Loucy (cell line): ENCODE data around the gene CYP19A1.

Source experiments
- H2AFZ ChIP-seq: fragments of 200-600 bp; sonication (generic); 2 replicates; pipeline ENCODE4 v1.6.0; 2016; ENCODE audit warnings: antibody characterized with exemption, mild to moderate bottlenecking, low read length, moderate library complexity
- H3F3A ChIP-seq: fragments of 200-600 bp; 2 replicates; pipeline ENCODE4 v1.6.0; 2016; ENCODE audit warnings: antibody characterized with exemption, low read depth, mild to moderate bottlenecking
- H3K27me3 ChIP-seq: fragments of 200-600 bp; sonication (generic); 2 replicates; pipeline ENCODE4 v1.6.1; 2014; ENCODE audit warnings: low read length, mild to moderate bottlenecking; ENCODE audit not compliant: insufficient read depth, poor library complexity, severe bottlenecking
- H3K36me3 ChIP-seq: fragments of 200-600 bp; sonication (generic); 2 replicates; pipeline ENCODE4 v1.6.1; 2016; ENCODE audit warnings: low read length; ENCODE audit not compliant: insufficient read depth
- H3K4me1 ChIP-seq: fragments of 200-600 bp; sonication (generic); 2 replicates; pipeline ENCODE4 v1.5.1; 2014; ENCODE audit warnings: low read length, mild to moderate bottlenecking; ENCODE audit not compliant: insufficient read depth, poor library complexity, severe bottlenecking
- H3K4me2 ChIP-seq: fragments of 200-600 bp; sonication (generic); 2 replicates; pipeline ENCODE4 v1.6.0; 2014; ENCODE audit warnings: antibody characterized with exemption, low read length, low read depth, mild to moderate bottlenecking; ENCODE audit not compliant: poor library complexity, severe bottlenecking
- H3K4me3 ChIP-seq: fragments of 200-600 bp; sonication (generic); 2 replicates; pipeline ENCODE4 v1.5.1; 2014; ENCODE audit warnings: low read length, mild to moderate bottlenecking, mixed read lengths; ENCODE audit not compliant: poor library complexity, severe bottlenecking
- H3K79me2 ChIP-seq: fragments of 200-600 bp; sonication (generic); 2 replicates; pipeline ENCODE4 v1.6.1; 2014; ENCODE audit warnings: low read length; ENCODE audit not compliant: insufficient read depth
- H3K9ac ChIP-seq: fragments of 200-600 bp; sonication (generic); 2 replicates; pipeline ENCODE4 v1.6.0; 2014; ENCODE audit warnings: mild to moderate bottlenecking, low read depth, low read length, moderate library complexity; ENCODE audit not compliant: poor library complexity, severe bottlenecking
- H3K9me2 ChIP-seq: fragments of 200-600 bp; sonication (generic); replicated peaks from 2 replicates; pipeline ENCODE4 v1.6.1; 2016; ENCODE audit warnings: low read depth, low read length, mixed read lengths
- H3K9me3 ChIP-seq: fragments of 200-600 bp; sonication (generic); 2 replicates; pipeline ENCODE4 v1.6.1; 2014; ENCODE audit warnings: mild to moderate bottlenecking, antibody characterized with exemption, low read length, low read depth; ENCODE audit not compliant: insufficient read depth
- H4K20me1 ChIP-seq: fragments of 200-600 bp; sonication (generic); 2 replicates; pipeline ENCODE4 v1.6.0; 2014; ENCODE audit warnings: antibody characterized with exemption, low read length, mild to moderate bottlenecking; ENCODE audit not compliant: insufficient read depth, poor library complexity, severe bottlenecking
- CTCF ChIP-seq: fragments of 200-600 bp; sonication (generic); conservative IDR thresholded peaks from 2 replicates; pipeline ENCODE4 v1.5.1; 2014; ENCODE audit warnings: mild to moderate bottlenecking, antibody characterized with exemption, low read length
- EZH2phosphoT487 ChIP-seq: fragments of 200-600 bp; IDR thresholded peaks from 2 replicates; pipeline ENCODE4 v1.6.1; 2018; ENCODE audit warnings: antibody characterized with exemption, mild to moderate bottlenecking, moderate library complexity, borderline replicate concordance

The CYP19A1 gene

GRCh38 chr15:51307325-51307724 is 31.1 kb downstream of the CYP19A1 start:
- no peaks in the 10 kb centered on the region for H3K36me3 ChIP-seq
- no peaks in the 10 kb centered on the region for H3K9me2 ChIP-seq
- H3K4me3 ChIP-seq, result no peak overlapping the region
- no peaks in the 10 kb centered on the region for H3K79me2 ChIP-seq
- H3K9ac ChIP-seq, result no peak overlapping the region
- H3K9me3 ChIP-seq, result no peaks in the 10 kb centered on the region
- H3K4me1 ChIP-seq, result peaks cover 7% of the 10 kb centered on the region
- H3F3A ChIP-seq, result no peaks in the 10 kb centered on the region
- TF ChIP-seq EZH2phosphoT487 (no peak), CTCF (no peak)
- H2AFZ ChIP-seq, result no peak overlapping the region
- no peak overlapping the region for H3K4me2 ChIP-seq
- no peaks in the 10 kb centered on the region for H4K20me1 ChIP-seq
- no peaks in the 10 kb centered on the region for H3K27me3 ChIP-seq

GRCh38 chr15:51303462-51303980 is 34.9 kb downstream of the CYP19A1 start:
- Histone ChIP-seq H3K4me3 (no peak overlapping the region), H2AFZ (no peak overlapping the region), H3K9me2 (no peaks in the 10 kb centered on the region), H3K27me3 (no peaks in the 10 kb centered on the region), H3K9me3 (no peaks in the 10 kb centered on the region), H3K79me2 (no peaks in the 10 kb centered on the region), H4K20me1 (no peaks in the 10 kb centered on the region), H3K36me3 (no peaks in the 10 kb centered on the region), H3K4me2 (no peak overlapping the region), H3F3A (no peaks in the 10 kb centered on the region), H3K9ac (no peak overlapping the region), H3K4me1 (peaks cover 10% of the 10 kb centered on the region)
- TF ChIP-seq CTCF (no peak), EZH2phosphoT487 (no peak)

GRCh38 chr15:51302480-51302879 is 35.9 kb downstream of the CYP19A1 start:
- H3K36me3 ChIP-seq, result no peaks in the 10 kb centered on the region
- no peaks in the 10 kb centered on the region for H3K9me3 ChIP-seq
- no peaks in the 10 kb centered on the region for H4K20me1 ChIP-seq
- no peak overlapping the region for H3K4me2 ChIP-seq
- no peak overlapping the region for H3K4me3 ChIP-seq
- no peak overlapping the region for H3K9ac ChIP-seq
- H3F3A ChIP-seq, result no peaks in the 10 kb centered on the region
- TF ChIP-seq EZH2phosphoT487 (no peak), CTCF (no peak)
- H3K79me2 ChIP-seq, result no peaks in the 10 kb centered on the region
- no peaks in the 10 kb centered on the region for H3K27me3 ChIP-seq
- H2AFZ ChIP-seq, result no peak overlapping the region
- H3K9me2 ChIP-seq, result no peaks in the 10 kb centered on the region
- H3K4me1 ChIP-seq, result peaks cover 7% of the 10 kb centered on the region
